B cell (primary cell): ENCODE data around the gene TFRC. TPM values are rescaled to one million over a fixed set of nuclear protein-coding genes. Genes with fewer than 3 reads are reported as not detected.
"Not testable (repeated sequence)": the region's sequence is repeated elsewhere in the genome, so short reads cannot be mapped to it uniquely, and the experiment has no call there.

ENCODE experiments used
- ATAC-seq: fragments of 200-7000 bp; cut with Tn5 transposase; one replicate; pipeline ENCODE4 v1.10.0; 2021; ENCODE audit warnings: low read depth, mild to moderate bottlenecking, moderate number of reproducible peaks, moderate library complexity
- CTCF ChIA-PET: fragments of 350-600 bp; sonication (Branson Sonifier 250); formaldehyde crosslinking; loops from one replicate; lab custom pipeline; 2021; ENCODE audit warnings: antibody characterized with exemption, inconsistent platforms; lab: Charles Lee
- POLR2A ChIA-PET: fragments of 350-600 bp; sonication (Branson Sonifier 250); formaldehyde crosslinking; loops from one replicate; lab custom pipeline; 2021; ENCODE audit warnings: antibody characterized with exemption; lab: Charles Lee
- DNase-seq: peaks from one replicate; pipeline ENCODE4 v3.0.0; 2013
- H2AFZ ChIP-seq: 2 replicates; pipeline ENCODE4 v1.6.1; 2012; ENCODE audit warnings: mild to moderate bottlenecking, low read depth, low read length; ENCODE audit not compliant: insufficient read depth, poor library complexity, severe bottlenecking
- H3K27ac ChIP-seq, 2 donors: 1 replicate in 1 of 2; 2 replicates in 1 of 2; pipeline ENCODE4 v1.5.1; 2012 to 2013; ENCODE audit warnings: low read length in 2 of 2, mild to moderate bottlenecking in 2 of 2, moderate library complexity in 1 of 2
- H3K27me3 ChIP-seq, 4 experiments: fragments of 200-600 bp in 1 of 4; sonication (generic) in 1 of 4; replicated peaks in 1 of 4; 1 replicate in 2 of 4; 2 replicates in 2 of 4; pipeline versions ENCODE4 v1.6.1 to v1.7.0; 2013 to 2016; ENCODE audit warnings: low read length in 3 of 4, mild to moderate bottlenecking in 2 of 4, mixed read lengths in 1 of 4, moderate library complexity in 1 of 4; ENCODE audit not compliant: insufficient read depth in 4 of 4, control insufficient read depth in 3 of 4; ENCODE audit errors: control extremely low read depth in 1 of 4
- H3K36me3 ChIP-seq, 2 experiments: replicated peaks in 1 of 2; 1 replicate in 1 of 2; 2 replicates in 1 of 2; pipeline versions ENCODE4 v1.6.1 to v1.7.1; 2013; ENCODE audit warnings: low read length in 1 of 2; ENCODE audit not compliant: insufficient read depth in 2 of 2, control insufficient read depth in 1 of 2; ENCODE audit errors: control extremely low read depth in 1 of 2, extremely low read depth in 1 of 2
- H3K4me1 ChIP-seq, 2 donors: fragments of 200-600 bp in 1 of 2; sonication (generic) in 1 of 2; 1 replicate in 1 of 2; 2 replicates in 1 of 2; pipeline versions ENCODE4 v1.5.1 to v1.6.1; 2013 to 2017; ENCODE audit warnings: low read length in 2 of 2; ENCODE audit not compliant: control insufficient read depth in 2 of 2, insufficient read depth in 2 of 2
- H3K4me2 ChIP-seq: replicated peaks from 2 replicates; pipeline ENCODE3; 2012; ENCODE audit warnings: mild to moderate bottlenecking, low read depth, low read length; ENCODE audit not compliant: poor library complexity, severe bottlenecking
- H3K4me3 ChIP-seq, 5 experiments: fragments of 200-600 bp in 1 of 5; sonication (generic) in 1 of 5; 1 replicate in 3 of 5; 2 replicates in 2 of 5; pipeline versions ENCODE4 v1.5.1 to v1.7.0; 2011 to 2016; ENCODE audit warnings: low read length in 4 of 5, mild to moderate bottlenecking in 4 of 5, low read depth in 2 of 5, control low read depth in 1 of 5, moderate library complexity in 1 of 5; ENCODE audit not compliant: insufficient read depth in 1 of 5; ENCODE audit errors: control extremely low read depth in 1 of 5, extremely low read depth in 1 of 5
- H3K79me2 ChIP-seq: fragments of 200-600 bp; sonication (generic); one replicate; pipeline ENCODE4 v1.6.0; 2016; ENCODE audit warnings: low read length; ENCODE audit not compliant: control insufficient read depth, insufficient read depth
- H3K9ac ChIP-seq: fragments of 200-600 bp; sonication (generic); 2 replicates; pipeline ENCODE4 v1.6.1; 2017; ENCODE audit warnings: mild to moderate bottlenecking, low read length, moderate library complexity
- H3K9me3 ChIP-seq, 3 donors: one replicate each; pipeline versions ENCODE4 v1.6.1 to v1.7.1; 2013; ENCODE audit warnings: low read length in 2 of 3; ENCODE audit not compliant: control insufficient read depth in 2 of 3, insufficient read depth in 1 of 3; ENCODE audit errors: control extremely low read depth in 1 of 3
- H4K20me1 ChIP-seq: 2 replicates; pipeline ENCODE4 v1.6.0; 2012; ENCODE audit warnings: mild to moderate bottlenecking, low read length; ENCODE audit not compliant: insufficient read depth, control insufficient read depth, poor library complexity, severe bottlenecking
- H3K27ac Mint-ChIP-seq: one replicate; pipeline ENCODE4 v1.8.0; 2021; ENCODE audit warnings: mixed read lengths
- H3K27me3 Mint-ChIP-seq: one replicate; pipeline ENCODE4 v1.8.0; 2021; ENCODE audit warnings: mixed read lengths
- H3K4me1 Mint-ChIP-seq: one replicate; pipeline ENCODE4 v1.8.0; 2021; ENCODE audit warnings: mixed read lengths
- H3K4me3 Mint-ChIP-seq: one replicate; pipeline ENCODE4 v1.8.0; 2021; ENCODE audit warnings: mixed read lengths
- H3K9me3 Mint-ChIP-seq: one replicate; pipeline ENCODE4 v1.8.0; 2022; ENCODE audit warnings: mixed read lengths; ENCODE audit not compliant: insufficient read depth
- EZH2 ChIP-seq: IDR thresholded peaks from 2 replicates; pipeline ENCODE4 v1.6.1; 2012; ENCODE audit warnings: borderline replicate concordance, low read depth, mild to moderate bottlenecking, moderate library complexity, low read length; ENCODE audit not compliant: insufficient read depth, poor library complexity, severe bottlenecking
- WGBS: methylation state at CpG from one replicate; pipeline ENCODE4 v1.1.5; 2013; ENCODE audit warnings: missing lambda C conversion rate; ENCODE audit not compliant: insufficient coverage; 5-methylcytosine and 5-hydroxymethylcytosine counted together
- intact Hi-C: fragments of 100-400 bp; cut with micrococcal nuclease; formaldehyde crosslinking; loops from one replicate; pipeline ENCODE4 v1.10.0; 2022
- polyA plus RNA-seq: library from polyadenylated mRNA; depleted of rRNA; stranded (reverse); fragments of >200 nt; gene quantifications from 2 replicates; pipeline ENCODE4 v1.2.3, GENCODE V29; 2012
- total RNA-seq, 2 donors: library from RNA; stranded (reverse); fragments of 120-200 nt in 1 of 2; gene quantifications; 1 replicate in 1 of 2; 2 replicates in 1 of 2; pipeline versions ENCODE4 v1.2.3 to v1.2.4, GENCODE V29; 2013 to 2022
- TF ChIP-seq, protein P1 (sequence below): fragments of 200-600 bp; IDR thresholded peaks from one replicate; pipeline ENCODE4 v1.8.0; 2022; ENCODE audit warnings: antibody characterized with exemption, mild to moderate bottlenecking

Gene TFRC
- total and polyA plus RNA-seq, 2 donors (not counting 1 experiment from before 2014, with no cell fraction given), result 41.7 to 104 TPM

DNA sequence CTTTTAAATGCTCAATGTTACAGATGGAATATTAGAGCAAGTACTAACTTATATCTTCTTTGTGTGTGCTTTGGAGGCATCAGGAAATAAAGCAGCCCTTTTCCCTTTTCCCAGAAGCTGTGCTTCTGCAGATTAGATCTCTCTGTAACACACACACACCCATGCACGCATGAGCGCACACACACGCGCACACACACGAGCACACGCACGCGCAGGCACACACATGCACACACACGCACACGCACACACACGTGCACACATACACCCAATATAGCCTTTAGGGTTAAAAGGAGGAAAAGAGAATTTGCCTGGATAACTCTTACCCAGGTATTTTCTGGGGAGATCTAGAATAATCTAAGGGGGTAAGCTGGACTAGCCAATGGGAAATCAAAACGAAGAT is 56.9 kb downstream of the TFRC start:
- H3K9ac ChIP-seq, result no peak overlapping the region
- 57% methylated on average over 7 of the region's 12 CpGs for WGBS
- no peaks in the 10 kb centered on the region for H3K27me3 ChIP-seq
- H4K20me1 ChIP-seq, result no peaks in the 10 kb centered on the region
- H3K9me3 ChIP-seq, result no peaks in the 10 kb centered on the region
- intact Hi-C loops, result no loop called here
- Mint-ChIP-seq H3K4me1 (no peaks in the 10 kb centered on the region), H3K9me3 (no peaks in the 10 kb centered on the region), H3K4me3 (no peak overlapping the region), H3K27ac (no peak overlapping the region), H3K27me3 (peaks cover 11% of the 10 kb centered on the region)
- no peak overlapping the region for H3K4me2 ChIP-seq
- POLR2A ChIA-PET, result no interaction called here
- ATAC-seq (no peak), DNase-seq (no peak)
- TF ChIP-seq, protein P1, sequence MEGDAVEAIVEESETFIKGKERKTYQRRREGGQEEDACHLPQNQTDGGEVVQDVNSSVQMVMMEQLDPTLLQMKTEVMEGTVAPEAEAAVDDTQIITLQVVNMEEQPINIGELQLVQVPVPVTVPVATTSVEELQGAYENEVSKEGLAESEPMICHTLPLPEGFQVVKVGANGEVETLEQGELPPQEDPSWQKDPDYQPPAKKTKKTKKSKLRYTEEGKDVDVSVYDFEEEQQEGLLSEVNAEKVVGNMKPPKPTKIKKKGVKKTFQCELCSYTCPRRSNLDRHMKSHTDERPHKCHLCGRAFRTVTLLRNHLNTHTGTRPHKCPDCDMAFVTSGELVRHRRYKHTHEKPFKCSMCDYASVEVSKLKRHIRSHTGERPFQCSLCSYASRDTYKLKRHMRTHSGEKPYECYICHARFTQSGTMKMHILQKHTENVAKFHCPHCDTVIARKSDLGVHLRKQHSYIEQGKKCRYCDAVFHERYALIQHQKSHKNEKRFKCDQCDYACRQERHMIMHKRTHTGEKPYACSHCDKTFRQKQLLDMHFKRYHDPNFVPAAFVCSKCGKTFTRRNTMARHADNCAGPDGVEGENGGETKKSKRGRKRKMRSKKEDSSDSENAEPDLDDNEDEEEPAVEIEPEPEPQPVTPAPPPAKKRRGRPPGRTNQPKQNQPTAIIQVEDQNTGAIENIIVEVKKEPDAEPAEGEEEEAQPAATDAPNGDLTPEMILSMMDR, result no peak
- no peak for TF ChIP-seq EZH2
- no peaks in the 10 kb centered on the region for H3K36me3 ChIP-seq
- no peak overlapping the region for H2AFZ ChIP-seq
- H3K79me2 ChIP-seq, result no peaks in the 10 kb centered on the region
- CTCF ChIA-PET, result no interaction called here
- H3K4me1 ChIP-seq, result no peaks in the 10 kb centered on the region
- H3K27ac ChIP-seq, result no peak overlapping the region
- no peak overlapping the region for H3K4me3 ChIP-seq

DNA sequence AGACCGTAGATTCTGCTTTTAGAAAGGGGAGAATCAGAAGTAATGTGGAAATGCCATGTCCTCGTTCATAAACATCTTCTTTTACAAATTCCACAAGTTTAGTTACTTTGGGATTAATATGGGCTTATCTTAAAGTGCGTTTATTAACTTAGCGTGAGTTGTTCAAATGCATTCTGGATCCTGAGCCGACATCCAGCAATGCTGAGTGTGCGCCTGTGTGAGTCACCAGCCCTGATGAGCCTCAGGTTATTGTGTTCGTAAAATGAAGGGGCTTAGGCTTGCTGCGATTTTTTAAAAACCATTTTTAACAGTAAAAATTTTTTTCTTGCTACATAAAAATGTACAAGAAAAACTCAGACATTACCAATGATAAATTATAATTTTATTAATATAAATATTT is 57.9 kb downstream of the TFRC start:
- no peak overlapping the region for H2AFZ ChIP-seq
- Mint-ChIP-seq H3K27ac (no peak overlapping the region), H3K4me1 (no peaks in the 10 kb centered on the region), H3K27me3 (peaks cover 11% of the 10 kb centered on the region), H3K4me3 (no peak overlapping the region), H3K9me3 (no peaks in the 10 kb centered on the region)
- no peaks in the 10 kb centered on the region for H3K4me1 ChIP-seq
- no peak overlapping the region for H3K9ac ChIP-seq
- H3K79me2 ChIP-seq, result no peaks in the 10 kb centered on the region
- WGBS, result 100% methylated on average over 2 of the region's 8 CpGs
- intact Hi-C loops, result no loop called here
- CTCF ChIA-PET, result interaction anchor here (1.5 kb wide), 1 partner anchor 49 kb away, joined by 4 read pairs; no protein-coding TSS in a partner anchor
- POLR2A ChIA-PET, result no interaction called here
- H3K36me3 ChIP-seq, result no peaks in the 10 kb centered on the region
- H4K20me1 ChIP-seq, result no peaks in the 10 kb centered on the region
- no peak for TF ChIP-seq EZH2
- TF ChIP-seq, protein P1, result no peak
- ATAC-seq, result no peak
- no peak overlapping the region for H3K4me2 ChIP-seq
- no peak overlapping the region for H3K4me3 ChIP-seq
- H3K9me3 ChIP-seq, result no peaks in the 10 kb centered on the region
- no peak for DNase-seq
- no peak overlapping the region for H3K27ac ChIP-seq
- H3K27me3 ChIP-seq, result no peaks in the 10 kb centered on the region

DNA sequence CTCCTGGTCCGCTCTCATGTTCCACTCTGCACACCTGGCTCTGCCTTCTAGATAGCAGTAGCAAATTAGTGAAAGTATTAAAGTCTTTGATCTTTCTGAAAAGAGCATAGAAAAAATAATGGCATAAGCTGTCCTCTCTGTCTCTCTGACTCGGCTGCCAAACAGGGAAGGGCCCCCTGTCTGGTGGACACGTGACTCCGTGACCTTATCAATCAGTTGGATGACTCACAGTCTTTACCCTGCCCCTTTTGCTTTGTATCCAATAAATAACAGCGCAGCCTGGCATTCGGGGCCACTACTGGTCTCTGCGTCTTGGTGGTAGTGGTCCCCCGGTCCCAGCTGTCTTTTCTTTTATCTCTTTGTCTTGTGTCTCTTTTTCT is 59.4 kb downstream of the TFRC start:
- CTCF ChIA-PET, result interaction anchor here (1.1 to 1.5 kb wide), 2 partner anchors 51 to 54 kb away, joined by 3 to 4 read pairs; no protein-coding TSS in a partner anchor

More for the DNA sequence above, 59.4 kb downstream of the TFRC start:
- H3K79me2 ChIP-seq, H3K4me3 ChIP-seq, H3K9me3 ChIP-seq, ATAC-seq, H3K4me3 Mint-ChIP-seq, H3K27ac Mint-ChIP-seq, H3K9ac ChIP-seq, H3K27ac ChIP-seq, H3K4me2 ChIP-seq, DNase-seq, POLR2A ChIA-PET, H3K9me3 Mint-ChIP-seq, H3K4me1 ChIP-seq, H3K4me1 Mint-ChIP-seq, H3K27me3 ChIP-seq, H3K36me3 ChIP-seq, H2AFZ ChIP-seq, H4K20me1 ChIP-seq: not testable (repeated sequence)
- intact Hi-C loops, result loop anchor here (1.0 kb wide), 1 partner anchor 174 kb away; no protein-coding TSS in a partner anchor
- H3K27me3 Mint-ChIP-seq, result peaks cover 11% of the 10 kb centered on the region
- 66% methylated on average over 4 of the region's 8 CpGs for WGBS
